ENCODE measurements around the gene MFSD12.

The MFSD12 gene

GRCh38 chr19:3519126-3519525 lies 38.3 kb downstream of the MFSD12 start:
- no peak for DNase-seq
- Histone ChIP-seq H3K27me3 (replicated peaks; ENCODE audit: insufficient read depth, low read length) (no peaks in the 10 kb centered on the region), H3K79me2 (ENCODE audit: low read length) (peaks cover 93% of the 10 kb centered on the region), H4K20me1 (ENCODE audit: insufficient read depth, low read length) (no peaks in the 10 kb centered on the region), H3K4me2 (ENCODE audit: low read depth, low read length) (no peak overlapping the region), H3F3A (ENCODE audit: insufficient read depth, low read length) (no peaks in the 10 kb centered on the region), H3K9me2 (replicated peaks; ENCODE audit: insufficient read depth, low read length) (no peaks in the 10 kb centered on the region), H3K27ac (ENCODE audit: low read length) (no peak overlapping the region), H3K4me1 (ENCODE audit: low read length) (no peaks in the 10 kb centered on the region), H3K4me3 (ENCODE audit: low read length) (no peak overlapping the region), H3K9me3 (replicated peaks; ENCODE audit: insufficient read depth, low read length) (no peaks in the 10 kb centered on the region), H3K36me3 (replicated peaks; ENCODE audit: insufficient read depth, low read length) (0 out of 2 replicates have a peak, but pooled peaks cover 3% of the 10 kb centered on the region), H2AFZ (ENCODE audit: low read length) (no peak overlapping the region), H3K9ac (ENCODE audit: low read length) (no peak overlapping the region)
- TF ChIP-seq EZH2 (optimal IDR thresholded peaks at IDR 0.05; ENCODE audit: low read depth, low read length) (no peak), EZH2phosphoT487 (IDR thresholded peaks at IDR 0.05; ENCODE audit: low read length) (no peak), CTCF (IDR thresholded peaks at IDR 0.05; ENCODE audit: low read length) (no peak)

GRCh38 chr19:3518659-3519058 lies 38.7 kb downstream of the MFSD12 start:
- 0 out of 2 replicates have a peak, but pooled peaks cover 3% of the 10 kb centered on the region for H3K36me3 ChIP-seq (replicated peaks; ENCODE audit: insufficient read depth, low read length)
- H3F3A ChIP-seq (ENCODE audit: insufficient read depth, low read length), result no peaks in the 10 kb centered on the region
- no peak for DNase-seq
- no peaks in the 10 kb centered on the region for H3K9me2 ChIP-seq (replicated peaks; ENCODE audit: insufficient read depth, low read length)
- H3K9me3 ChIP-seq (replicated peaks; ENCODE audit: insufficient read depth, low read length), result no peaks in the 10 kb centered on the region
- no peaks in the 10 kb centered on the region for H3K27me3 ChIP-seq (replicated peaks; ENCODE audit: insufficient read depth, low read length)
- no peak overlapping the region for H3K4me2 ChIP-seq (ENCODE audit: low read depth, low read length)
- no peak overlapping the region for H3K27ac ChIP-seq (ENCODE audit: low read length)
- no peaks in the 10 kb centered on the region for H3K4me1 ChIP-seq (ENCODE audit: low read length)
- no peak overlapping the region for H3K4me3 ChIP-seq (ENCODE audit: low read length)
- peaks cover 97% of the 10 kb centered on the region for H3K79me2 ChIP-seq (ENCODE audit: low read length)
- TF ChIP-seq EZH2 (optimal IDR thresholded peaks at IDR 0.05; ENCODE audit: low read depth, low read length), result no peak
- TF ChIP-seq EZH2phosphoT487 (IDR thresholded peaks at IDR 0.05; ENCODE audit: low read length), result no peak
- TF ChIP-seq CTCF (IDR thresholded peaks at IDR 0.05; ENCODE audit: low read length), result no peak
- no peak overlapping the region for H3K9ac ChIP-seq (ENCODE audit: low read length)
- H4K20me1 ChIP-seq (ENCODE audit: insufficient read depth, low read length), result no peaks in the 10 kb centered on the region
- H2AFZ ChIP-seq (ENCODE audit: low read length), result no peak overlapping the region

DNA sequence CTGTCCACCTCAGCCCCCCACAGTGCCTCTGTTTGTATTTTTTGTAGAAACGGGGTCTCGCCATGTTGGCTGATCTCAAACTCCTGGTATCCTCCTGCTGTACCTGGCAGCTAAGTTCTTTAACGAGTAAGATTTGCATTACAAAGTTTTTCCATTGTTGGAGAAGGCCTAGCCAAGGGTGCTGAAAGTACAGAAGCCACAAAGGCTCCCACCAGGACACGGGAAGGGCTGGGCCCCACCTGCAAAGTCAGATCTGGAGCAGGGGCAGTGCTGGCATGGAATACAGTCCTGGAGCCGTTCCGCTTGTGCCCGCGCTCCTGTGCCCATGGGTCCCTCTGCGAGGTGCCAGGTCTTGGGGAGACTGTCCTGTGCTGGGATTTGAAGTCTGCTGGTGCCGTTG lies 39.1 kb downstream of the MFSD12 start:
- H3K4me2 ChIP-seq (ENCODE audit: low read depth, low read length), result no peak overlapping the region
- H4K20me1 ChIP-seq (ENCODE audit: insufficient read depth, low read length), result no peaks in the 10 kb centered on the region

More for the DNA sequence above, 39.1 kb downstream of the MFSD12 start:
- Histone ChIP-seq H3F3A (ENCODE audit: insufficient read depth, low read length) (no peaks in the 10 kb centered on the region), H3K36me3 (replicated peaks; ENCODE audit: insufficient read depth, low read length) (0 out of 2 replicates have a peak, but pooled peaks cover 3% of the 10 kb centered on the region), H3K27ac (ENCODE audit: low read length) (no peak overlapping the region), H3K4me3 (ENCODE audit: low read length) (no peak overlapping the region), H2AFZ (ENCODE audit: low read length) (no peak overlapping the region), H3K79me2 (ENCODE audit: low read length) (peaks cover 99% of the 10 kb centered on the region), H3K4me1 (ENCODE audit: low read length) (no peaks in the 10 kb centered on the region), H3K27me3 (replicated peaks; ENCODE audit: insufficient read depth, low read length) (no peaks in the 10 kb centered on the region), H3K9me2 (replicated peaks; ENCODE audit: insufficient read depth, low read length) (no peaks in the 10 kb centered on the region), H3K9ac (ENCODE audit: low read length) (no peak overlapping the region), H3K9me3 (replicated peaks; ENCODE audit: insufficient read depth, low read length) (no peaks in the 10 kb centered on the region)
- TF ChIP-seq EZH2phosphoT487 (IDR thresholded peaks at IDR 0.05; ENCODE audit: low read length), result no peak
- no peak for TF ChIP-seq EZH2 (optimal IDR thresholded peaks at IDR 0.05; ENCODE audit: low read depth, low read length)
- TF ChIP-seq CTCF (IDR thresholded peaks at IDR 0.05; ENCODE audit: low read length), result no peak
- no peak for DNase-seq

Data from MM.1S (cell line).